HT-29 (cell line): ENCODE data around the gene LRRC46. TPM values are rescaled to one million over a fixed set of nuclear protein-coding genes. Genes with fewer than 3 reads are reported as not detected.
A peak's percentile ranks its signal among the peaks of the same experiment; 100 is the strongest.

Source experiments
- DNase-seq: peaks from one replicate; pipeline ENCODE4 v3.0.0-alpha.2; 2015; ENCODE audit warnings: low spot score
- total RNA-seq: library from RNA; depleted of rRNA; stranded (reverse); fragments of >200 nt; shearing (Covaris generic); gene quantifications from 2 replicates; pipeline ENCODE4 v1.2.3, GENCODE V29; 2014

LRRC46 gene
- total RNA-seq, 1 experiment from 2014 or later, result 0.10 TPM

GRCh38 chr17:47850692-47851573 is 19.5 kb downstream of the LRRC46 start, which contains the start of gene SP6:
TSS of gene SP6 (minus strand) at chr17:47851163. CDS start at chr17:47848429, 2,734 bp downstream.
- peak; percentile 93 for DNase-seq

- DNase-seq, result no peak
Measured at GRCh38 chr17:47851764-47852112, 20.3 kb downstream of the LRRC46 start.

DNA sequence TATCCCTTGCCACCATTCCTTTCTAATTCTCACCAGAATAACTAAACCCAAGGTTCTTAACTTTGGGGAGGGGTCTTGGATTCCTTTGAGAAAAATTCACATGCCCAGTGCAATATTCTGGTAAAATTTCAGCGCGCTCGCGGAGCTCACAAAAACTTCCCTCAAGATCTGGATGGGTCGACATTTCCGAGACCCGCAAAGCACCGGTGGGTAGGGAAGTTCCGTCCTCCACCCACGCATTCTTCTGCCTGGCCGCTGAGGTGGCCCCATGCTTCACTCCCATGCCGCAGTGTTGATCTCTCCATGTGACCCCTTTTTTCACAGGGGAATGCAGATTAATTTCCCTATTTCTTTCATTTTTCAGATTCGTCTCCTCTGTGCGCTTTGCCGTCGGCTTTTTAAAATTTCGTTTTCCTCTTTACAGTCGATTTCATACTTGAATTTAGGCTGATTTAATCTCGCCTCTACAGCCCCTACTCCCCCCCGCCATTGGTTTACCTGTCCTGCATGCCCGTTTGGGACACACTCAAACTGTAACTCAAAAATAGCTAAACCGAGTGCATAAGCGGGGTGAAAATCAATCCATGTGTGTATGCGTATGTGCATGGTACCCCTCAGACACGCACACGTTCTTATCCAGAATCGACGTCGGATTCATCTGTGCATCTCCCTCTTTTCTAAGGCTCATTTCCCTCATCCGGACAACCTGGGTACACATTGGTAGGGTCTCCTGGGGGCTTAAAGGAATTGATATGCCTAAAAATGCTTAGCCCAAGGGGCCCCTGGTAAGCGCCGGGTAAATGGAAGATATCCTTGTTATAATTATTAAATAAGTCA is 20.9 kb downstream of the LRRC46 start:
- DNase-seq, result no peak

GRCh38 chr17:47853616-47854015 is 22.1 kb downstream of the LRRC46 start:
- DNase-seq, result no peak

- DNase-seq, result no peak
Measured at GRCh38 chr17:47855737-47856136, 24.3 kb downstream of the LRRC46 start.

- no peak for DNase-seq
Measured at GRCh38 chr17:47856830-47857229, 25.4 kb downstream of the LRRC46 start.

DNA sequence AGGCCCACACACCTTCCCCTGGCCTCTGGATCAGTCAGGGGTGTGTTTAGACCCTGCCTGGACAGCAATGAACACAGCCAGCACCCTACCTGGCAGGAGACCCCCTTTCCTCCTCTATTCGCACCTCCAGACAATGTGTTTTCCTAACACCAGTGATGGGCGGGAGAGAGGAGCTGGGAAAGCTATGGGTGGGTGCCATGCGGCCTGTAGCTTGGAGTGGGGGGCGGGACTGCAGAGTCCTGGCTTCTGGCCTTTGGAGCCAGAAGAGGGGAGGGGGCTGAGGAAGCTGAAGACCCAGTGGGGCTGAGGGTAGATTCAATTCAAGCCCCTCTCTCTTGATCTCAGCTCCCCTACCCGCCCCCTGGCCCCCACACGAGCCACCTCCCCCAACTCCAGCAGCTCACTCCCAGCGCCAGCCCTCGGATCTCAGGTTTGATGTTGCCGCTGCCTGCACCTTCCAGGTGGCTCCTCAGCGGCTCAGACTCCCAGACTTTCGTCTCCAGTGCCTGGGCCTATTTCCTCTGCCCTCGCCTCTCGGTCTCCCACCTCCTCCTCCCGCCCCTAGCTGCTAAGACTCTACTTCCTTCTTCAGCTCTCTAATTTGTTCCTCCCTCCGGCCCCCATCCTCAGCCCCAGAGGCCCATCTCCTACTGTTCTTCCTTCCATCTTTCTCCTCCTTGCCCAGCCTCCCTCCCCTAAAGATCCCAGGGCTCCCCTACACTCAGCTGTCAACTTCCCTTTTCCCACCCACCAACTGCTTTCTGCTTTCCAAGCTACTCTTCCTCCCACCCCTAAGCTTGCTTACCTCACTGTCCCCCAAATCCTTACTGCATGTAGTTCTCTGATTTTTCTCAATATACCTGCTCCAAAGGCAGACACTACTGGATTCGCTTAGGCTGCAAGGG is 26.3 kb downstream of the LRRC46 start:
- DNase-seq, result no peak

DNA sequence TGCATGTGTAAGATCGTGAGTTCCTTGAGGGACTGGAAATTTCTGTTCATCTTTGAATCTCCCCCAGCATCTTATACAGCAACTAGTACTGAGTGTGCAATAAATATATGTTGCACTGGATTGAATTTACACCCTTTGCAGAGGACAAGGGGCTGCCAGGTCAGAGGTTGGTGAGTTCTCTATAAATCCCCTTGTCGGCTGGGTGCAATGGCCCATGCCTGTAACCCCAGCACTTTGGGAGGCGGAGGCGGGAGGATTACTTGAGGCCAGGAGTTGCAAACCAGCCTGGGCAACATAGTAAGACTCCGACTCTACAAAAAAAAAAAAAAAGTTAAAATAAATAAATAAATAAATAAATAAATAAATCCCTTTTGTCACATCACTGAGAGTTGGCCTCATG is 28.9 kb downstream of the LRRC46 start:
- no peak for DNase-seq

DNA sequence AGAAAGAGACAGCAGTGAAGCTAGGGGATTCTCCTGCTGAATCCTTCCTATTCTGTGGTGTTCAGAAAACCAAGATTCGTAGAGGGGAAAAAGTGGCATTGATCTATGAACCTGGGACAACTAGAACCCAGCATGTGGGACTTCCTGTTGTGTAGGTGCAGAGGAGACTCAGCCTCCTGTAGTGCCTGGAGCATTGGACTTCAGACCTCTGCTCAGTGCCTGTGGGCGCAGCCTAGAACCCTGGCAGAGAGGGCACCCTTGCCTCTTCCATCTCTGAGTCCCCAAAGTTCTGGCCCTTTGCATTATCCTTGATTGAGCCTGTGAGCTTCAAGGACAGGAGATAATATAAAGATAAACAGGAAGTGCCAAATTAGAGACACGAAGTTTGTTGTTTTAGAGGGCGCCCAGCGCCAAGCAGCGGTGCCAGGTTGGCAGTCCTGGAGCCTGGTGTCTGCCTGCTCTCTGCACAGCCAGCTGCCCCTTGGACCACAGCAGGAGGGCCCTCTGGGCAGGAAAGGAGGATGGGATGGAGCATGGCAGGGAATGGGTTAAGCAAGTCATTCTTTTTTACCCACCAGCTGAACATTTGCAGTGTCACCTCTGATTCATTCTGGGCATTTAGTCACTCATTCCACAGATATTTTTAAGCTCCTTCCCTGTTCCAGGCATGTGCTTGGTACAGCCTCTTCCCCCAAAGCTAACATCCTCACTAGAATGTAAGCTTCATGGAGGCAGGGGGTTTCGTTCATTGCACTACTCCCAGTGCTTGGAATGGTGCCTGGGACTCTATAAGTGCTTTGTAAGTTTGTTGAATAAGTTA is 31.4 kb downstream of the LRRC46 start:
- DNase-seq, result no peak

GRCh38 chr17:47864791-47865216 is 33.3 kb downstream of the LRRC46 start:
- DNase-seq, result no peak

- DNase-seq, result no peak
Measured at GRCh38 chr17:47866941-47867340, 35.5 kb downstream of the LRRC46 start.

- DNase-seq, result no peak
Measured at GRCh38 chr17:47867813-47868533, 36.5 kb downstream of the LRRC46 start.

- DNase-seq, result no peak
Measured at GRCh38 chr17:47869114-47869513, 37.6 kb downstream of the LRRC46 start.

DNA sequence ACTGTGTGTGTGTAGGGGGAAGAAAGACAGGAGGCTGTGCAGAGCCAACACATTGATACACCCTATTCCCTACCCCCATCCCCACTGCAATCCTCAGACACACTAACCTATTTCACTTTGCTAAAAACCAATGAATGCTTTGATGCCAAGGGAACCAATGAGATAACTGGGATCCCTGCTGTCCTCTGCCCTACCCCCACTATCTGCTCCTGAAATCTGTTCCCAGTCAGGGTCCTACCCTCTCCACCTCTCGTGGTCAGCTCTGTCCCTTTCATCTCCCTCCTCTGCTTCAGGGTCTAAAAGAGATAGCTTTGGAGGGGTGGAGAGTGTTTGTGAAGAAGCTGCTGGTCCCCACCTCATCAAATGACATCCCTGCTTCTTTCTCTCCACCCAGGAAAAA is 38.6 kb downstream of the LRRC46 start:
- no peak for DNase-seq

- no peak for DNase-seq
Measured at GRCh38 chr17:47871048-47871447, 39.6 kb downstream of the LRRC46 start.

DNA sequence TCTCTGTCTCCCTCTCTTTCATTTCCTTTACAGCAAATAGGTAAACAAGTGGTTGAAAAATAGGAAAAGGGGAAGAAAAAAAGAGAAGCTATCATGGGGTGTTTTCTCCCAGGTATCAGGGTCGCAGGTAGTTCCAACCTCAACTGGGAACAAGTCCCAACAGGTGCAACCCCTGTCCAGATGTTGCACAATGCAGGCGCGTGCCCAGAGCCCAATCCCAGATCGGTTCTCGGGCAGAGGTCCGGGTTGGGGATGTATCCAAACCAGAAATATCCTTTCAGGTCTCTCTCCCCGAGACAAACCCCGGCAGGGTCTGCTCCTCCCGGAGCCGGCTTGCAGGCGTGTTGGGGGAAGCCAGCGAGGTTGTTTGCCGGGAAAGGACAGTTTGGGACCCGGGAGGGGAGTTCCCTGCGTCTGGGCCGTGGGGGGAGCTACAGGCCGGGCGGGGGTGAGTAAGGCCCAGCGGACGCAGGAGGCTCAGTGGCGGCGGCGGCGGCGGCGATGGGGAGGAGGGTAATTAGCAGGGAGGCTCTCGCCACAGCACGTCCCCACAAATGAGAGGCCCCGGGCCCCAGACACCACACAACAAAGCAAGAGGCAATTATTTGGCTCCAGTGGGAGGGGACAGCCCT is 40.7 kb downstream of the LRRC46 start:
- no peak for DNase-seq

GRCh38 chr17:47872651-47873161 is 41.2 kb downstream of the LRRC46 start:
- no peak for DNase-seq

DNA sequence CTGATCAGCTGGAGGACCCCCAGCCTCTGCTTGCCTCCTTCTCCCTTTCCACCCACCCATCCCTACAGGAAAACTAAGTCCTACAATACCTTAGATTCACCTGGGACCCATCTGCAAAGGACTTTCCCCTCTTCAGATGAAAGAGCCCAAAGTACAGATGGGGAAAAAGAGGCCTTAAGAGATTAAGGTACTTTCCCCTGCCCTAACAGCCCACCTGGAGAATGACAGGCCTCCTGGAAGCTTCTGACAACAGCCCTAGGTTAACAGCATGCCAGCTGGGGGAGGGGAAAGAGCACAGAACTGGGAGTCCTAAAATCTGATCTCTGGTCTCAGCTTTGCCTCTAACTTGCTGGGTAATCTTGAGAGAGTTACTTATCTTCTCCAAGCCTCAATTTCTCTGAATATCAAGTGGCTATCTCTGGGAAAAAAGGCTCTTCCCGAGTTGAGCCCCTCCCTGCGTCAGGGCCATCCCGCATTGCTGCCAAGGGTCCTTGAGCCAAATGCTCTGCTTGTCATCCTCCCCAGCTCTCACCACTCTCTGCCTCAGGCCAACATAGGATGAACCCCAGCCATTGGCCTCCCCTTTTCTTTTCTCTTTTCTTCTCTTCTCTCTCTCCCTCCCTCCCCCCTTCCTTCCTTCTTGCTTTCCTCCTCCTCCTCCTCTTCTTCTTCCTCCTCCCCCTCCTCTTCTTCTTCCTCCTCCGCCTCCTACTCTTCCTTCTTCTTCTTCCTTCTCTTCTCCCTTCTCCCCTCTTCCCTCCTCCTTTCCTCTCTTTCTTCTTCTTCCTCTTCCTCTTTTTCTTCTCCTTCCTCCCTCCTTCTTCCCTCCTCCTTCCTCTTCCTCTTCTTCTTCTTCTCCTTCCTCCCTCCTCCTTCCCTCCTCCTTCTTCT is 42.0 kb downstream of the LRRC46 start:
- no peak for DNase-seq
